Fibroblast of lung (primary cell): ENCODE data around the gene CBFA2T3. TPM values are rescaled to one million over a fixed set of nuclear protein-coding genes. Genes with fewer than 3 reads are reported as not detected.

Experiments
- DNase-seq, 2 donors: peaks; one replicate each; pipeline versions ENCODE4 v3.0.0 to v3.0.0-alpha.2; 2010; ENCODE audit warnings: low read depth in 2 of 2
- H2AFZ ChIP-seq: 2 replicates; pipeline ENCODE4 v1.5.1; 2012; ENCODE audit warnings: low read length, control low read depth, inconsistent platforms
- H3K27ac ChIP-seq: 2 replicates; pipeline ENCODE4 v1.5.1; 2011; ENCODE audit warnings: low read length, control low read depth; ENCODE audit not compliant: insufficient read depth
- H3K27me3 ChIP-seq: 2 replicates; pipeline ENCODE4 v1.5.1; 2011; ENCODE audit warnings: mild to moderate bottlenecking, low read length; ENCODE audit not compliant: control insufficient read depth, insufficient read depth
- H3K36me3 ChIP-seq: 2 replicates; pipeline ENCODE4 v1.5.1; 2011; ENCODE audit warnings: low read length; ENCODE audit not compliant: control insufficient read depth, insufficient read depth
- H3K4me1 ChIP-seq: 2 replicates; pipeline ENCODE4 v1.5.1; 2011; ENCODE audit warnings: low read length; ENCODE audit not compliant: control insufficient read depth, insufficient read depth; ENCODE audit errors: extremely low read depth
- H3K4me2 ChIP-seq: 2 replicates; pipeline ENCODE4 v1.5.1; 2011; ENCODE audit warnings: low read length, control low read depth; ENCODE audit not compliant: insufficient read depth; ENCODE audit errors: extremely low read depth
- H3K4me3 ChIP-seq, 4 experiments: fragments of 200-600 bp in 1 of 4; sonication (generic) in 1 of 4; replicated peaks in 1 of 4; 2 replicates each; pipeline ENCODE4 v1.5.1; 2011 to 2016; ENCODE audit warnings: low read length in 4 of 4, low read depth in 3 of 4, mild to moderate bottlenecking in 3 of 4, control low read depth in 2 of 4, inconsistent platforms in 1 of 4, mixed read lengths in 1 of 4; ENCODE audit not compliant: insufficient read depth in 1 of 4; ENCODE audit errors: control extremely low read depth in 1 of 4
- H3K79me2 ChIP-seq: 2 replicates; pipeline ENCODE4 v1.5.1; 2012; ENCODE audit warnings: mild to moderate bottlenecking, low read length, inconsistent platforms; ENCODE audit not compliant: control insufficient read depth, insufficient read depth
- H3K9ac ChIP-seq: 2 replicates; pipeline ENCODE4 v1.5.1; 2011; ENCODE audit warnings: mild to moderate bottlenecking, low read length, control low read depth; ENCODE audit not compliant: insufficient read depth
- H3K9me3 ChIP-seq: 2 replicates; pipeline ENCODE4 v1.5.1; 2012; ENCODE audit warnings: low read depth, low read length; ENCODE audit not compliant: control insufficient read depth, insufficient read depth
- H4K20me1 ChIP-seq: 2 replicates; pipeline ENCODE4 v1.5.1; 2011; ENCODE audit warnings: low read length; ENCODE audit not compliant: control insufficient read depth, insufficient read depth; ENCODE audit errors: extremely low read depth
- EZH2 ChIP-seq: IDR thresholded peaks from 2 replicates; pipeline ENCODE4 v1.5.1; 2012; ENCODE audit warnings: low read length, control low read depth, mild to moderate bottlenecking; ENCODE audit errors: missing control alignments
- polyA plus RNA-seq, 2 donors: library from polyadenylated mRNA; depleted of rRNA in 1 of 2; stranded (reverse) in 1 of 2; unstranded in 1 of 2; fragments of >200 nt; gene quantifications; 2 replicates each; pipeline ENCODE4 v1.2.1, GENCODE V29; 2011 to 2012; ENCODE audit warnings: missing spikeins in 1 of 2
- total RNA-seq: library from RNA; depleted of rRNA; stranded (reverse); fragments of >200 nt; gene quantifications from 2 replicates; pipeline ENCODE4 v1.2.1, GENCODE V29; 2014
- TF ChIP-seq, protein P1 (sequence below), 2 donors: IDR thresholded peaks in 1 of 2; conservative IDR thresholded peaks in 1 of 2; 1 replicate in 1 of 2; 2 replicates in 1 of 2; pipeline ENCODE4 v1.5.1; 2011 to 2012; ENCODE audit warnings: low read length in 2 of 2, control low read depth in 1 of 2, inconsistent platforms in 1 of 2, low read depth in 1 of 2, mild to moderate bottlenecking in 1 of 2

CBFA2T3 gene
- total and polyA plus RNA-seq, 2 donors (not counting 1 experiment from before 2014, with no cell fraction given) = under 0.01 to 0.05 TPM

DNA sequence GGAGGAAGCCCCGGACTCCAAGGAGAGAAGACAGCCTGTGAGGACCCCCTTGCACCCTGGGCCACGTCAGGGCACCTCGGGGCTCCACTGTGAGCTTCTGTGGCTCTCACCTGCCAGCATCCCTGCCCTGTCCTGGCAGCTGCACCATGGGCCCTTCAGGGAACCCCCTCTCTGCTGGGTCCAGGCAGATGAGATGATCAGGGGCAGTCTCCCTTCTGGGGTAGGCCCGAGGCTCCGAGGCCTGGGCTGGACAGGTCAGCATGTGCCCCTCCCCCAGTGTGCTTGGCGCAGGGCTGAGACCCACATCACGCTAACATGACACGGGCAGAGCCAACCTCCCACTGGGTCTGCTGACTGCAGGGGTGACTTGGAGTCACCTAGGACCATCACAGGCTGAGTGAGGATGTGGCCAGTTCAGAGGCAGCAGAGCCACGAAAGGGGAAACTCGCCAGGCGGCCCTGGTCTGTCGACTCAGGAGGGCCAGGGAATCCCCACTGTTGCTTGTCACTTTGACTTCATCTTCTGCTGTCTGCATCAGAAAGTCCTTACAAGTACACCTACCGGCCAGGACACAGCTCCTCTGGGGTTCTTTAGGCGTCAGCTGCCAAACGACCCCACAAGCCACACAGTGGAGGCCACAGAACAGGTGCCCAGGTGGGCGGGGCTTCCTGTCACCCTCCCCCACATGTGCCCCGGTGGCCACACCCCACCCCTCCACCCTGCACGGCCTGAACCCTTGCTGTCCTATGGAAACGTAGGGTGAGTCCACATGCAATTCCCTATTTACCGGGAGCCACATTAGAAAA is 122.5 kb downstream of the CBFA2T3 start:
- no peak for TF ChIP-seq EZH2
- TF ChIP-seq, protein P1, sequence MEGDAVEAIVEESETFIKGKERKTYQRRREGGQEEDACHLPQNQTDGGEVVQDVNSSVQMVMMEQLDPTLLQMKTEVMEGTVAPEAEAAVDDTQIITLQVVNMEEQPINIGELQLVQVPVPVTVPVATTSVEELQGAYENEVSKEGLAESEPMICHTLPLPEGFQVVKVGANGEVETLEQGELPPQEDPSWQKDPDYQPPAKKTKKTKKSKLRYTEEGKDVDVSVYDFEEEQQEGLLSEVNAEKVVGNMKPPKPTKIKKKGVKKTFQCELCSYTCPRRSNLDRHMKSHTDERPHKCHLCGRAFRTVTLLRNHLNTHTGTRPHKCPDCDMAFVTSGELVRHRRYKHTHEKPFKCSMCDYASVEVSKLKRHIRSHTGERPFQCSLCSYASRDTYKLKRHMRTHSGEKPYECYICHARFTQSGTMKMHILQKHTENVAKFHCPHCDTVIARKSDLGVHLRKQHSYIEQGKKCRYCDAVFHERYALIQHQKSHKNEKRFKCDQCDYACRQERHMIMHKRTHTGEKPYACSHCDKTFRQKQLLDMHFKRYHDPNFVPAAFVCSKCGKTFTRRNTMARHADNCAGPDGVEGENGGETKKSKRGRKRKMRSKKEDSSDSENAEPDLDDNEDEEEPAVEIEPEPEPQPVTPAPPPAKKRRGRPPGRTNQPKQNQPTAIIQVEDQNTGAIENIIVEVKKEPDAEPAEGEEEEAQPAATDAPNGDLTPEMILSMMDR (conservative IDR thresholded peaks at IDR 0.05 in 1 of 2, IDR thresholded peaks at IDR 0.05 in 1 of 2; ENCODE audit: low read depth in 1 of 2, low read length in 2 of 2) = no peak
- Histone ChIP-seq H3K4me3 (no peak overlapping the region), H3K36me3 (no peaks in the 10 kb centered on the region), H3K27me3 (no peaks in the 10 kb centered on the region), H3K9me3 (no peaks in the 10 kb centered on the region), H3K9ac (no peak overlapping the region), H3K4me2 (no peak overlapping the region), H4K20me1 (no peaks in the 10 kb centered on the region), H3K4me1 (peaks cover 4% of the 10 kb centered on the region), H3K27ac (no peak overlapping the region), H3K79me2 (peaks cover 5% of the 10 kb centered on the region), H2AFZ (no peak overlapping the region)
- DNase-seq = no peak

GRCh38 chr16:88853325-88853941 is 123.6 kb downstream of the CBFA2T3 start:
- peaks cover 4% of the 10 kb centered on the region for H3K4me1 ChIP-seq
- no peak for DNase-seq

GRCh38 chr16:88851616-88852015 is 125.4 kb downstream of the CBFA2T3 start:
- H3K27me3 ChIP-seq = no peaks in the 10 kb centered on the region
- H3K4me1 ChIP-seq = peaks cover 4% of the 10 kb centered on the region
- no peaks in the 10 kb centered on the region for H3K9me3 ChIP-seq
- H3K79me2 ChIP-seq = peaks cover 5% of the 10 kb centered on the region
- H2AFZ ChIP-seq = no peak overlapping the region
- no peaks in the 10 kb centered on the region for H3K36me3 ChIP-seq
- TF ChIP-seq, protein P1 (conservative IDR thresholded peaks at IDR 0.05 in 1 of 2, IDR thresholded peaks at IDR 0.05 in 1 of 2; ENCODE audit: low read depth in 1 of 2, low read length in 2 of 2) = no peak
- TF ChIP-seq EZH2 = no peak
- H4K20me1 ChIP-seq = no peaks in the 10 kb centered on the region
- H3K4me3 ChIP-seq = no peak overlapping the region
- H3K27ac ChIP-seq = no peak overlapping the region
- no peak for DNase-seq
- no peak overlapping the region for H3K9ac ChIP-seq
- H3K4me2 ChIP-seq = no peak overlapping the region

More at GRCh38 chr16:88853325-88853941, 123.6 kb downstream of the CBFA2T3 start:
- no peaks in the 10 kb centered on the region for H3K36me3 ChIP-seq
- H4K20me1 ChIP-seq = no peaks in the 10 kb centered on the region
- no peaks in the 10 kb centered on the region for H3K27me3 ChIP-seq
- H3K4me2 ChIP-seq = no peak overlapping the region
- H3K9me3 ChIP-seq = no peaks in the 10 kb centered on the region
- no peak overlapping the region for H2AFZ ChIP-seq
- no peak overlapping the region for H3K27ac ChIP-seq
- H3K79me2 ChIP-seq = peaks cover 5% of the 10 kb centered on the region
- no peak overlapping the region for H3K4me3 ChIP-seq
- TF ChIP-seq, protein P1 (conservative IDR thresholded peaks at IDR 0.05 in 1 of 2, IDR thresholded peaks at IDR 0.05 in 1 of 2; ENCODE audit: low read depth in 1 of 2, low read length in 2 of 2) = no peak
- TF ChIP-seq EZH2 = no peak
- H3K9ac ChIP-seq = no peak overlapping the region
